ENCODE measurements around the gene CCDC194.

GRCh38 chr19:17357724-17358123 is 36.3 kb downstream of the CCDC194 start:
- no peak for TF ChIP-seq CTCF (IDR thresholded peaks at IDR 0.05)
- TF ChIP-seq POLR2A (IDR thresholded peaks at IDR 0.05) = no peak
